Chondrocyte (in vitro differentiated cells): Measurements from ENCODE around the gene SLC13A1. TPM values are rescaled to one million over a fixed set of nuclear protein-coding genes. Genes with fewer than 3 reads are reported as not detected.

Experiments
- DNase-seq: peaks from one replicate; pipeline ENCODE4 v3.0.0; 2021; ENCODE audit warnings: mixed read lengths, low spot score
- H3K27ac Mint-ChIP-seq: one replicate; pipeline ENCODE4 v1.8.0; 2021; ENCODE audit warnings: mild to moderate bottlenecking, moderate library complexity, mixed read lengths; ENCODE audit not compliant: unreplicated experiment
- H3K27me3 Mint-ChIP-seq: 2 replicates; pipeline ENCODE4 v1.8.0; 2021; ENCODE audit warnings: low read depth, mixed read lengths
- H3K36me3 Mint-ChIP-seq: 2 replicates; pipeline ENCODE4 v1.8.0; 2021; ENCODE audit warnings: low read depth, mixed read lengths
- H3K4me1 Mint-ChIP-seq: 2 replicates; pipeline ENCODE4 v1.8.0; 2021; ENCODE audit warnings: low read depth, mild to moderate bottlenecking, mixed read lengths
- H3K4me3 Mint-ChIP-seq: one replicate; pipeline ENCODE4 v1.8.0; 2021; ENCODE audit warnings: mild to moderate bottlenecking, moderate library complexity, mixed read lengths; ENCODE audit not compliant: unreplicated experiment
- H3K9me3 Mint-ChIP-seq: 2 replicates; pipeline ENCODE4 v1.8.0; 2021; ENCODE audit warnings: low read depth, mixed read lengths
- total RNA-seq: library from RNA; stranded (reverse); gene quantifications from 3 replicates; pipeline ENCODE4 v1.2.1, GENCODE V29; 2021
- TF ChIP-seq, protein P1 (sequence below): fragments of 200-600 bp; sonication (generic); IDR thresholded peaks from 2 replicates; pipeline ENCODE4 v1.5.0; 2021; ENCODE audit warnings: antibody characterized with exemption, mild to moderate bottlenecking, moderate library complexity

SLC13A1 gene
- total RNA-seq, 1 donor from 2014 or later, result not detected

DNA sequence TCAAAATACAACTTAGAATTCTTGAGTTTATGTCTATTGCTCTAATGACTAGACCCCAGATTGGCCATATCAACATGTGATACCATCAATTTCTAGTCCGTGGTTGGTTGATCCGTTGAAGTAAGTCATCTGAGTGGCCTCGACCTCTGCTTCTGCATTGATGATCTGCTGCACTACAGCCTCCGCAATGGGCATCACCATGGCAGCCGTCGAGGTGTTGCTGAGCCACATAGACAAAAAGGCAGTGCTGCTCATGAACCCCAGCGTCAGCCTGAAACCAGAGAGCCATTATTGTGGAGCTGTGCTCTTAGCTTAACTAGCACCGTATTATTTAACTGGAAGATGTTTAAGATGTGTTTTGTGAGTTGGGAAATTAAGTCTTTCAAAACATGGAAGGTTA is 30.7 kb downstream of the SLC13A1 start:
- Mint-ChIP-seq H3K4me3 (no peak overlapping the region), H3K4me1 (no peaks in the 10 kb centered on the region), H3K27ac (no peak overlapping the region), H3K9me3 (no peaks in the 10 kb centered on the region), H3K27me3 (peaks cover 6% of the 10 kb centered on the region), H3K36me3 (no peaks in the 10 kb centered on the region)
- TF ChIP-seq, protein P1, sequence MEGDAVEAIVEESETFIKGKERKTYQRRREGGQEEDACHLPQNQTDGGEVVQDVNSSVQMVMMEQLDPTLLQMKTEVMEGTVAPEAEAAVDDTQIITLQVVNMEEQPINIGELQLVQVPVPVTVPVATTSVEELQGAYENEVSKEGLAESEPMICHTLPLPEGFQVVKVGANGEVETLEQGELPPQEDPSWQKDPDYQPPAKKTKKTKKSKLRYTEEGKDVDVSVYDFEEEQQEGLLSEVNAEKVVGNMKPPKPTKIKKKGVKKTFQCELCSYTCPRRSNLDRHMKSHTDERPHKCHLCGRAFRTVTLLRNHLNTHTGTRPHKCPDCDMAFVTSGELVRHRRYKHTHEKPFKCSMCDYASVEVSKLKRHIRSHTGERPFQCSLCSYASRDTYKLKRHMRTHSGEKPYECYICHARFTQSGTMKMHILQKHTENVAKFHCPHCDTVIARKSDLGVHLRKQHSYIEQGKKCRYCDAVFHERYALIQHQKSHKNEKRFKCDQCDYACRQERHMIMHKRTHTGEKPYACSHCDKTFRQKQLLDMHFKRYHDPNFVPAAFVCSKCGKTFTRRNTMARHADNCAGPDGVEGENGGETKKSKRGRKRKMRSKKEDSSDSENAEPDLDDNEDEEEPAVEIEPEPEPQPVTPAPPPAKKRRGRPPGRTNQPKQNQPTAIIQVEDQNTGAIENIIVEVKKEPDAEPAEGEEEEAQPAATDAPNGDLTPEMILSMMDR, result no peak
- no peak for DNase-seq

DNA sequence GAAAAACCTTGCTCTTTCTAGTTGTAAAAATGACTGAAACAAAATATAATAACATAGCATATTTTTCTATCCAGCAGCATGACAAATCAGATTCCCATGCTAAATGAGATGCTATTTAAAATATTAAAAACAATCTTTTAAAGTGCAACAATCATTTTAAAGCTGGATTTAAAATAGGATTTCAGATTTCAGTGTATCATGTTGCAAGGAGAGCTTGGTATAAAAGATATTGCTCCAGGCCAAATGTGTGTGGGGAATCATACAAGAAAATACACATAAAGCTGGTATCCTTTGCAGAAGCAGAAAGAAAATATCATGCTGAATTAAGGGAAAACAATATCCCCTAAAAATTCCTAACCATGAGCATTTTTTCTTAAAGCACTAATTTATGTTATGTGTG is 42.2 kb downstream of the SLC13A1 start:
- Mint-ChIP-seq H3K27ac (no peak overlapping the region), H3K9me3 (no peaks in the 10 kb centered on the region), H3K27me3 (peaks cover 16% of the 10 kb centered on the region), H3K36me3 (no peaks in the 10 kb centered on the region), H3K4me3 (no peak overlapping the region), H3K4me1 (no peaks in the 10 kb centered on the region)
- TF ChIP-seq, protein P1, result no peak
- no peak for DNase-seq

DNA sequence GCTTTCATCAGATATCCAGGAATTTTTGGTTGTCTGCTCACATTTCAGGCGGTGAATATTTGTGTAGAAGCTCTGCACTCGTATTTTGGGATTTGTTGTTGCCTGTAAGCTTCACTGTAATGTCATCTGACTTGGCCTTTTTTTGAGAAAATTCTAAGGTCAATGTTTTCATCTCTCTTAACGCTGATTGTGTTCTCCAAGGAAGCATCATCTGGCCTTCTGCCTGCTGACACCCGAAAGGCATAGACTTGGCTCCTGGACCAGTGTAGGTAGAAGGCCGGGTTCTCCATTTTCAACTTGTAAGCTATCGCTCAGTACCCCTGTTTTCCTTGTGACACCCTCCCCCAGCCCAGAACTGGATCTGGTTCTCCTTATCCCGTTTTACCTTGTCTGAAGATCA is 44.2 kb downstream of the SLC13A1 start:
- peaks cover 13% of the 10 kb centered on the region for H3K27me3 Mint-ChIP-seq
- no peak overlapping the region for H3K4me3 Mint-ChIP-seq

GRCh38 chr7:123154231-123154860 is 45.4 kb downstream of the SLC13A1 start:
- Mint-ChIP-seq H3K4me3 (no peak overlapping the region), H3K27ac (no peak overlapping the region), H3K4me1 (no peaks in the 10 kb centered on the region), H3K9me3 (no peaks in the 10 kb centered on the region), H3K36me3 (no peaks in the 10 kb centered on the region), H3K27me3 (peaks cover 9% of the 10 kb centered on the region)
- DNase-seq, result no peak
- TF ChIP-seq, protein P1, result peak; percentile 90

More for the DNA sequence above, 44.2 kb downstream of the SLC13A1 start:
- Mint-ChIP-seq H3K36me3 (no peaks in the 10 kb centered on the region), H3K9me3 (no peaks in the 10 kb centered on the region), H3K4me1 (no peaks in the 10 kb centered on the region), H3K27ac (no peak overlapping the region)
- DNase-seq, result no peak
- TF ChIP-seq, protein P1, result no peak

DNA sequence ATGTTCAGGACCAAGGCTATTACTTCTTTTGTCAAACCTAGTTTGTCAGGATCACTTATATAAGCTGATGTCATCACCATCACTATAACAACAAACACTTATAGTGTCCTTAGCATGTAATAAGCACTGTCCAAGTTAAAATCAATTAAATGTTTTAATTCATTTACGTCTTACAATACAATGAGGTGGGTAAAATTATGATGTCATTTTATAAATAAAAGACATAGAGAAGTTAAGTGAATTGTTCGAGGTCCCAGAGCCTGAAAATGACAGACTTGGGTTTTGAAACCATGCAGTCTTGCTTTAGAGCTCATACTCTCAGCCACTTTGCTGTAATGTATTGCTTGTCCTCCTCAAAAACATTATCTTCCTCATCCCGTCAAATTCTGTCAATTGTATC is 48.3 kb downstream of the SLC13A1 start:
- no peak overlapping the region for H3K4me3 Mint-ChIP-seq
- H3K36me3 Mint-ChIP-seq, result no peaks in the 10 kb centered on the region
- no peak for DNase-seq
- peaks cover 10% of the 10 kb centered on the region for H3K27me3 Mint-ChIP-seq
- no peaks in the 10 kb centered on the region for H3K4me1 Mint-ChIP-seq
- TF ChIP-seq, protein P1, result no peak
- no peaks in the 10 kb centered on the region for H3K9me3 Mint-ChIP-seq
- H3K27ac Mint-ChIP-seq, result no peak overlapping the region
